ENCODE data around the gene RANBP17. TPM values are rescaled to one million over a fixed set of nuclear protein-coding genes. Genes with fewer than 3 reads are reported as not detected.

The RANBP17 gene
- total and polyA plus RNA-seq, 9 of the 15 experiments (the other 6 are each of a cell fraction or from before 2014, with no cell fraction given): not detected

GRCh38 chr5:171342362-171343111, 480.7 kb downstream of the RANBP17 start:
- in situ Hi-C loops (cut with MboI): no loop called here
- H3K79me2 ChIP-seq (ENCODE audit: control insufficient read depth, insufficient read depth, low read length): no peaks in the 10 kb centered on the region
- H3K27me3 ChIP-seq (ENCODE audit: control insufficient read depth in 2 of 2, insufficient read depth in 2 of 2, low read length in 2 of 2): peaks cover 9 to 13% of the 10 kb centered on the region in 2 experiments; a peak in 4 of 5 replicates
- no peak overlapping the region for H3K4me3 ChIP-seq
- BruUV-seq (replicated peaks): no TSS peak
- no peaks in the 10 kb centered on the region for H3K9me1 ChIP-seq (ENCODE audit: control insufficient read depth, insufficient read depth, low read length)
- no peak overlapping the region for H2AFZ ChIP-seq (ENCODE audit: low read depth, low read length)
- CTCF ChIA-PET (ENCODE audit: low intra/inter-chr PET ratio): interaction anchor here (1.3 to 1.4 kb wide), 3 partner anchors 70 to 703 kb away, joined by 3 to 4 read pairs (median 3); no protein-coding TSS in a partner anchor
- no peaks in the 10 kb centered on the region for H4K20me1 ChIP-seq (replicated peaks; ENCODE audit: control insufficient read depth, insufficient read depth, low read length)
- intact Hi-C loops (cut with micrococcal nuclease): loop anchor here (1.0 to 2.0 kb wide), 3 partner anchors 69 to 598 kb away; no protein-coding TSS in a partner anchor
- H3K36me3 ChIP-seq (ENCODE audit: control insufficient read depth, insufficient read depth, low read length): no peaks in the 10 kb centered on the region
- WGBS (ENCODE audit: insufficient coverage, low coverage, missing lambda C conversion rate): 4% methylated on average over 12 of the region's 17 CpGs
- DNase-seq (ENCODE audit: extremely low read depth in 1 of 4, low spot score in 3 of 4) (peak; percentile 43 to 71 (median 54)), ATAC-seq (peak; percentile 99), FAIRE-seq (peak; percentile 94)
- H3K9ac ChIP-seq (ENCODE audit: insufficient read depth in 1 of 2, low read depth in 2 of 2, low read length in 2 of 2): no peak overlapping the region
- no peak overlapping the region for H3K27ac ChIP-seq (ENCODE audit: extremely low read depth, low read depth, low read length)
- POLR2A ChIA-PET: no interaction called here
- no peaks in the 10 kb centered on the region for H3K4me1 ChIP-seq (replicated peaks in 1 of 2; ENCODE audit: control insufficient read depth in 2 of 2, insufficient read depth in 2 of 2, low read length in 2 of 2)
- no peak overlapping the region for H3K4me2 ChIP-seq (ENCODE audit: insufficient read depth, low read length)
- no peaks in the 10 kb centered on the region for H3K9me3 ChIP-seq (replicated peaks; ENCODE audit: control insufficient read depth, insufficient read depth, low read depth, low read length)
- TF ChIP-seq SMAD2 (IDR thresholded peaks at IDR 0.05; ENCODE audit: low read depth, low read length) (no peak), PKNOX1 (IDR thresholded peaks at IDR 0.05) (peak; percentile 35; the same call in 1 of the 2 replicates), RAD21 (CRISPR knock-in tag; conservative IDR thresholded peaks at IDR 0.05 in 1 of 2, IDR thresholded peaks at IDR 0.05 in 1 of 2) (peak; percentile 56 to 74), SMC3 (conservative IDR thresholded peaks at IDR 0.05; ENCODE audit: insufficient read depth, low read depth, low read length) (peak; percentile 65), CCAR2 (IDR thresholded peaks at IDR 0.05; ENCODE audit: low read depth, low read length) (no peak), CTCF (IDR thresholded peaks at IDR 0.05 in 2 of 3, conservative IDR thresholded peaks at IDR 0.05 in 1 of 3; ENCODE audit: insufficient read depth in 2 of 3, low read depth in 1 of 3, low read length in 3 of 3) (peak; percentile 65 to 79 (median 74)), DEAF1 (CRISPR knock-in tag; IDR thresholded peaks at IDR 0.05) (peak; percentile 40; the same call in 1 of the 2 replicates), KLF16 (IDR thresholded peaks at IDR 0.05) (0 out of 2 replicates have a peak, but pooled peaks have one; percentile 19)

Measured in K562 (cell line).